Thyroid gland (tissue), 4 donors: ENCODE results near the gene KCMF1. TPM values are rescaled to one million over a fixed set of nuclear protein-coding genes. Genes with fewer than 3 reads are reported as not detected.
A peak's percentile ranks its signal among the peaks of the same experiment; 100 is the strongest.

ENCODE experiments used
- DNase-seq, 2 donors: peaks; one replicate each; pipeline ENCODE4 v3.0.0-alpha.2; 2019
- H3K27ac ChIP-seq, 3 donors: fragments of 200-600 bp; sonication (generic); 1 replicate in 2 of 3; 2 replicates in 1 of 3; pipeline ENCODE4 v1.5.1; 2016 to 2019; ENCODE audit warnings: mild to moderate bottlenecking in 1 of 3, moderate library complexity in 1 of 3
- H3K27me3 ChIP-seq: fragments of 200-600 bp; sonication (generic); one replicate; pipeline ENCODE4 v1.5.1; 2019
- H3K36me3 ChIP-seq, 2 donors: fragments of 200-600 bp; sonication (generic); one replicate each; pipeline ENCODE4 v1.5.1; 2016 to 2019
- H3K4me1 ChIP-seq, 2 donors: fragments of 200-600 bp; sonication (generic); one replicate each; pipeline ENCODE4 v1.5.1; 2017 to 2019
- H3K4me3 ChIP-seq, 3 donors: fragments of 200-600 bp; sonication (generic); replicated peaks in 1 of 3; 1 replicate in 2 of 3; 2 replicates in 1 of 3; pipeline ENCODE4 v1.5.1; 2016; ENCODE audit warnings: mild to moderate bottlenecking in 1 of 3
- H3K9me3 ChIP-seq: fragments of 200-600 bp; sonication (generic); one replicate; pipeline ENCODE4 v1.5.1; 2017
- CTCF ChIP-seq, 6 experiments: fragments of 200-600 bp in 3 of 6; fragments of 450-650 bp in 3 of 6; sonication (generic) in 3 of 6; IDR thresholded peaks; one replicate each; pipeline ENCODE4 v1.5.1; 2016 to 2019; ENCODE audit warnings: antibody characterized with exemption in 6 of 6, mild to moderate bottlenecking in 2 of 6, inconsistent platforms in 1 of 6, moderate library complexity in 1 of 6
- POLR2A ChIP-seq, 2 donors: fragments of 450-650 bp; IDR thresholded peaks; one replicate each; pipeline ENCODE4 v1.6.1; 2017; ENCODE audit warnings: antibody characterized with exemption in 2 of 2, mild to moderate bottlenecking in 2 of 2, moderate library complexity in 1 of 2
- WGBS, 2 donors: methylation state at CpG; one replicate each; pipeline ENCODE4 v1.1.5; 2017; 5-methylcytosine and 5-hydroxymethylcytosine counted together
- intact Hi-C: fragments of 100-400 bp; cut with DNase I; formaldehyde crosslinking; loops from one replicate; pipeline ENCODE4 v1.15.1; 2023
- total RNA-seq, 4 donors: library from RNA; depleted of rRNA; stranded (reverse); fragments of >200 nt; gene quantifications; one replicate each; pipeline ENCODE4 v1.2.3, GENCODE V29; 2016

The KCMF1 gene
- total RNA-seq, 4 donors from 2014 or later, result 39.6 to 44.5 (median 41.3) TPM

DNA sequence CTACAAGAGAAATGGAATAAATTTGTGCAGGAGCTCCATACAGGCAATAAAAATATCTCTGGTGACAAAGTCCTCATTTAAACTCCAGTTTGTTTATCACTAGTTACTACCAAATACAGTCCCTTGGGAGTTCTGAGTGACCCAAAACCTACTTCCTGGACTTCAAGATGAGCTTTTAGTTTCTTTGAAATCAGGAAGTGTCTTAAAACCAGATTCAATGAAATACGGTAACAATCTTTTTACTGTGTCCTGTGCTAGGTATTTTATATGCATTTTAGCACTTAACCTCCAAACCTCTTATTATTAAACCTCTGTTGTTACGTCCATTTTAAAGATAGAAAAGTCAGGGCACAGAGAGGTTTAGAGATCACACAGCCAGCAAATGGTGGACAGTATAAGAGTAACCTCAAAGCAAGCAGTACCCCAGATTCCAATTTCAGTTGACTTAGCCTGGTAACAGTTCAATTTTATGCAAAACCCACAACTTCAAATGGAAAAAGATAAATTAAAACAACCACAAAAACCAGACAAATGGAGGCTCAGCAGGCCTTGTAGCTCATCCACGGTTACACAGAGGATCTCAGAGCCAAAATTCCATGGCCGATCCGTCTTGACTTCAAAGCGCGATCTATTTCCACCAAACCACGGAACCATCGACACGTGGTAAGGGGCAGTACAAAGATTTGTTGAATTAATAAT lies 1.3 kb upstream of the KCMF1 start:
- peak overlapping the region; percentile 94 to 97 (median 96) for H3K27ac ChIP-seq
- H3K36me3 ChIP-seq, result no peaks in the 10 kb centered on the region
- TF ChIP-seq POLR2A (IDR thresholded peaks at IDR 0.05) (no peak), CTCF (IDR thresholded peaks at IDR 0.05) (no peak)
- peak; percentile 8 to 15 for DNase-seq
- peaks cover 31 to 34% of the 10 kb centered on the region in 2 donors for H3K4me1 ChIP-seq
- 5 to 6% methylated on average over 10 of the region's 10 CpGs for whole genome bisulfite sequencing, 2 donors
- peak overlapping the region; percentile 49 to 76 (median 70) for H3K4me3 ChIP-seq
- H3K9me3 ChIP-seq, result no peaks in the 10 kb centered on the region
- H3K27me3 ChIP-seq, result no peaks in the 10 kb centered on the region
- intact Hi-C loops, result no loop called here

GRCh38 chr2:84970210-84970867 lies 622 bp upstream of the KCMF1 start:
- DNase-seq, result peak; percentile 68 to 74
- intact Hi-C loops, result no loop called here
- 1% methylated on average over 17 to 20 of the region's 65 CpGs for WGBS, 2 donors
- Histone ChIP-seq H3K27ac (peak overlapping the region; percentile 94 to 97 (median 96)), H3K9me3 (no peaks in the 10 kb centered on the region), H3K4me1 (peaks cover 37 to 38% of the 10 kb centered on the region in 2 donors), H3K36me3 (no peaks in the 10 kb centered on the region), H3K27me3 (no peaks in the 10 kb centered on the region), H3K4me3 (peak overlapping the region; percentile 49 to 76 (median 70))
- peak in 1 of 2 donors; percentile 73 for TF ChIP-seq POLR2A (IDR thresholded peaks at IDR 0.05)
- no peak for TF ChIP-seq CTCF (IDR thresholded peaks at IDR 0.05)

DNA sequence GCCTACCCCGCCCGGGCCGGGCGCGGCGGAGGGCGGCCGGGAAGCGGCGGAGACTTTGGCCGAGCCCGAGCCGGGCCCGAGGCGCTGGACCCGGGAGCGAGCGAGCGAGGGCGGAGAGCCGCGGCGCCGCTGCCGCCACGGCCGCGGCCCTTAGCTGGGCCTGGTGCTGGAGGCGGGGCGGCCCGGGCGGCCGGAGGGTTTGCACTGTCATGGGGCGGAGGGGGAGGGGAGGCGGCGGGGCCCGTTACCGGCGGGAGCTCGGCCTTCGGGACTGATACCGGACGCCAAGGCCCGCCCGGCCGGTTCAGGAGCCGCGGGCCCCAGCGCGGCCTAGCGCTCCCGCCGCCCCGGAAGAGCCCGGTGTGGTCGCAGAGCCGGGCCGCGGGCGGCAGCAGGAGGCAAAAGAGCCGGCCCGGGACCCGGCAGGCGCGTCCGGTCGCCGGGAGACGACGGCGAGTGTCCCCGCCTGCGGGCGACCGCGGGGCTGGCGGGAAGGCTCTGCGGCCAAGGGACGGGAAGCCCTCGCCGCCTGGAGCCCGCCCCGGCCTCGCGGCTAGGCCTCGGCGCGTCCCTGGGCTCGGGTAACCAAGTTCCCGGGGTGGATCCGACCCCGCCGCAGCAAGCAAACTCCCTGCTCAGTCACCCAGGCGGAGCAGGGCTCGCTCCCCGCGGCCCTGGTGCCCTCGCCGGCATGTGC lies 697 bp downstream of the KCMF1 start:
- no peak for TF ChIP-seq POLR2A (IDR thresholded peaks at IDR 0.05)
- TF ChIP-seq CTCF (IDR thresholded peaks at IDR 0.05), result no peak
- intact Hi-C loops, result no loop called here
- peak; percentile 59 to 66 for DNase-seq
- H3K4me3 ChIP-seq, result peak overlapping the region; percentile 11 to 82 (median 41)
- H3K36me3 ChIP-seq, result no peaks in the 10 kb centered on the region
- no peaks in the 10 kb centered on the region for H3K27me3 ChIP-seq
- H3K4me1 ChIP-seq, result peaks cover 40 to 43% of the 10 kb centered on the region in 2 donors
- H3K27ac ChIP-seq, result peak overlapping the region; percentile 93 to 96 (median 96)
- no peaks in the 10 kb centered on the region for H3K9me3 ChIP-seq
- WGBS, 2 donors, result 0% methylated on average over 12 to 23 of the region's 99 CpGs

DNA sequence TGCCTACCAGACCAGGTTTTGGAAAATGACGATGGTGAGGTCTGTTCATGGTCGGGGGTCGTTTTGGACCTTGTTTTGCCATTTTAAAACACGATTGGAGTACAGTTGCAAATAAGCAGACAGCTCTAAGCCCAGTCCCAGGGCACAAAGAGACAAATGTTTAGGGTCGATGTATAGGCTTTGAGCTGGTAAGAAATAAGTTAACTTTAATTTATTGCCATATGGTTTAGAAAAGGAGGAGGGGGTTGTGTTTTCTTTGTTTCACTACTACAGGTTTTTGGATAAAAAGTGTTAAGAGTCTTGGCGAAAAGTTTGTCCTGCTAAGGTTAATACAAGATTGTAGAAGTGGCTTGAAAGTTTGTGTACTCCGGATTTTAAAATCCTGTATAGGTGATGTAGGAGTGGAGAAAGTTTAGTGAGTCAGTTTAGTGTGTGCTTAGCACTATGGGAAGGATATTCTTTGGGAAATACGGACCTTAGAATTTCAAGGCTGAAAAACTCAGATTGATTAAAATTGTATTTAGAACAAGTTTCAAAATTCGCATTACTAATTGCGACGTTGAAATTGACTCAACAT lies 1.3 kb downstream of the KCMF1 start:
- no peaks in the 10 kb centered on the region for H3K9me3 ChIP-seq
- no peaks in the 10 kb centered on the region for H3K36me3 ChIP-seq
- 8 to 12% methylated on average over 11 of the region's 11 CpGs for WGBS, 2 donors
- DNase-seq, result no peak
- H3K27me3 ChIP-seq, result no peaks in the 10 kb centered on the region
- peak overlapping the region; percentile 93 to 96 (median 96) for H3K27ac ChIP-seq
- TF ChIP-seq CTCF (IDR thresholded peaks at IDR 0.05), result no peak
- no peak for TF ChIP-seq POLR2A (IDR thresholded peaks at IDR 0.05)
- peak overlapping the region; percentile 11 to 82 (median 41) for H3K4me3 ChIP-seq
- H3K4me1 ChIP-seq, result peaks cover 40 to 43% of the 10 kb centered on the region in 2 donors
- intact Hi-C loops, result no loop called here
